Esophagus (tissue), 2 donors: Measurements from ENCODE around the gene USP47. TPM values are rescaled to one million over a fixed set of nuclear protein-coding genes. Genes with fewer than 3 reads are reported as not detected.

Source experiments
- H3K27ac ChIP-seq, 2 donors: one replicate each; pipeline ENCODE4 v1.5.1; 2013; ENCODE audit warnings: low read depth in 2 of 2, mild to moderate bottlenecking in 2 of 2, inconsistent platforms in 1 of 2, low read length in 1 of 2, moderate library complexity in 1 of 2
- H3K27me3 ChIP-seq, 2 donors: one replicate each; pipeline ENCODE4 v1.6.1; 2013; ENCODE audit warnings: low read length in 2 of 2, control low read depth in 1 of 2, mild to moderate bottlenecking in 1 of 2; ENCODE audit not compliant: insufficient read depth in 2 of 2, control insufficient read depth in 1 of 2
- H3K36me3 ChIP-seq, 2 donors: one replicate each; pipeline ENCODE4 v1.6.1; 2013; ENCODE audit warnings: low read length in 1 of 2; ENCODE audit not compliant: control insufficient read depth in 2 of 2, insufficient read depth in 2 of 2
- H3K4me1 ChIP-seq, 2 donors: one replicate each; pipeline ENCODE4 v1.6.1; 2013; ENCODE audit warnings: low read length in 1 of 2; ENCODE audit not compliant: control insufficient read depth in 2 of 2, insufficient read depth in 2 of 2
- H3K4me3 ChIP-seq, 2 donors: one replicate each; pipeline ENCODE4 v1.5.1; 2013; ENCODE audit warnings: low read length in 2 of 2, mild to moderate bottlenecking in 2 of 2, low read depth in 1 of 2, moderate library complexity in 1 of 2
- H3K9me3 ChIP-seq, 2 donors: one replicate each; pipeline ENCODE4 v1.6.1; 2013; ENCODE audit warnings: mild to moderate bottlenecking in 2 of 2, low read depth in 1 of 2, low read length in 1 of 2, moderate library complexity in 1 of 2; ENCODE audit not compliant: control insufficient read depth in 2 of 2, insufficient read depth in 1 of 2
- WGBS, 2 donors: extraction: QIAGEN DNeasy Blood & Tissue Kit; methylation state at CpG; one replicate each; pipeline ENCODE4 v1.1.7; 2013; 5-methylcytosine and 5-hydroxymethylcytosine counted together
- polyA plus RNA-seq, 2 donors: library from polyadenylated mRNA; stranded (reverse); fragments of 200-250 nt; gene quantifications; one replicate each; pipeline ENCODE4 v1.2.3, GENCODE V29; 2013
- donor health status: healthy with polysubstance abuse.
- donor health status: Bipolar disorder and iron deficiency.

USP47 gene
- polyA plus RNA-seq, 2 donors: 19.7 to 20.0 TPM

- no peak overlapping the region for H3K27ac ChIP-seq
- H3K4me3 ChIP-seq: no peak overlapping the region
- H3K9me3 ChIP-seq: no peaks in the 10 kb centered on the region
- no peaks in the 10 kb centered on the region for H3K27me3 ChIP-seq
- H3K36me3 ChIP-seq: no peaks in the 10 kb centered on the region
- peaks cover 0 to 2% of the 10 kb centered on the region in 2 donors for H3K4me1 ChIP-seq
Measured at GRCh38 chr11:11845071-11845470, 3.3 kb downstream of the USP47 start.

GRCh38 chr11:11845551-11845950 lies 3.8 kb downstream of the USP47 start:
- Histone ChIP-seq H3K27me3 (no peaks in the 10 kb centered on the region), H3K4me3 (no peak overlapping the region), H3K27ac (peak overlapping the region in 1 of 2 donors; percentile 16), H3K36me3 (no peaks in the 10 kb centered on the region), H3K4me1 (peaks cover 0 to 2% of the 10 kb centered on the region in 2 donors), H3K9me3 (no peaks in the 10 kb centered on the region)
- WGBS, 2 donors: 16 to 37% methylated on average over 1 of the region's 1 CpG

- H3K4me3 ChIP-seq: no peak overlapping the region
- H3K36me3 ChIP-seq: no peaks in the 10 kb centered on the region
- peaks cover 0 to 2% of the 10 kb centered on the region in 2 donors for H3K4me1 ChIP-seq
- WGBS, 2 donors: 83 to 90% methylated on average over 2 of the region's 2 CpGs
- no peak overlapping the region for H3K27ac ChIP-seq
- no peaks in the 10 kb centered on the region for H3K9me3 ChIP-seq
- H3K27me3 ChIP-seq: no peaks in the 10 kb centered on the region
Measured at GRCh38 chr11:11847082-11847481, 5.3 kb downstream of the USP47 start.

- Histone ChIP-seq H3K27me3 (no peaks in the 10 kb centered on the region), H3K36me3 (no peaks in the 10 kb centered on the region), H3K27ac (no peak overlapping the region), H3K4me3 (no peak overlapping the region), H3K4me1 (peaks cover 0 to 2% of the 10 kb centered on the region in 2 donors), H3K9me3 (no peaks in the 10 kb centered on the region)
- 66 to 73% methylated on average over 7 of the region's 7 CpGs for WGBS, 2 donors
Measured at GRCh38 chr11:11848891-11849746, 7.3 kb downstream of the USP47 start.

GRCh38 chr11:11850668-11851067 lies 8.9 kb downstream of the USP47 start:
- Histone ChIP-seq H3K27me3 (no peaks in the 10 kb centered on the region), H3K36me3 (no peaks in the 10 kb centered on the region), H3K4me1 (no peaks in the 10 kb centered on the region), H3K9me3 (no peaks in the 10 kb centered on the region), H3K4me3 (no peak overlapping the region), H3K27ac (no peak overlapping the region)
- 92 to 96% methylated on average over 3 of the region's 3 CpGs for WGBS, 2 donors

- no peaks in the 10 kb centered on the region for H3K9me3 ChIP-seq
- H3K27ac ChIP-seq: no peak overlapping the region
- H3K4me1 ChIP-seq: no peaks in the 10 kb centered on the region
- 43 to 58% methylated on average over 1 of the region's 1 CpG for WGBS, 2 donors
- no peak overlapping the region for H3K4me3 ChIP-seq
- H3K27me3 ChIP-seq: no peaks in the 10 kb centered on the region
- no peaks in the 10 kb centered on the region for H3K36me3 ChIP-seq
Measured at GRCh38 chr11:11856638-11857037, 14.9 kb downstream of the USP47 start.

- no peaks in the 10 kb centered on the region for H3K9me3 ChIP-seq
- H3K27ac ChIP-seq: no peak overlapping the region
- H3K27me3 ChIP-seq: no peaks in the 10 kb centered on the region
- WGBS, 2 donors: 82 to 83% methylated on average over 5 of the region's 5 CpGs
- H3K4me3 ChIP-seq: no peak overlapping the region
- H3K36me3 ChIP-seq: no peaks in the 10 kb centered on the region
- H3K4me1 ChIP-seq: no peaks in the 10 kb centered on the region
Measured at GRCh38 chr11:11857769-11858168, 16.0 kb downstream of the USP47 start.

GRCh38 chr11:11858676-11859075 lies 16.9 kb downstream of the USP47 start:
- 70% methylated on average over 1 of the region's 1 CpG for WGBS, 2 donors
- Histone ChIP-seq H3K4me1 (no peaks in the 10 kb centered on the region), H3K27ac (no peak overlapping the region), H3K9me3 (no peaks in the 10 kb centered on the region), H3K4me3 (no peak overlapping the region), H3K36me3 (no peaks in the 10 kb centered on the region), H3K27me3 (no peaks in the 10 kb centered on the region)

- WGBS, 2 donors: 81 to 84% methylated on average over 12 of the region's 12 CpGs
- no peaks in the 10 kb centered on the region for H3K27me3 ChIP-seq
- H3K27ac ChIP-seq: no peak overlapping the region
- no peaks in the 10 kb centered on the region for H3K4me1 ChIP-seq
- H3K36me3 ChIP-seq: no peaks in the 10 kb centered on the region
- no peak overlapping the region for H3K4me3 ChIP-seq
- no peaks in the 10 kb centered on the region for H3K9me3 ChIP-seq
Measured at GRCh38 chr11:11860103-11860979, 18.6 kb downstream of the USP47 start.
